Esophagus (tissue), 2 donors: ENCODE results near the gene HNRNPA3. TPM values are rescaled to one million over a fixed set of nuclear protein-coding genes. Genes with fewer than 3 reads are reported as not detected.

ENCODE experiments used
- H3K27ac ChIP-seq, 2 donors: one replicate each; pipeline ENCODE4 v1.5.1; 2013; ENCODE audit warnings: low read depth in 2 of 2, mild to moderate bottlenecking in 2 of 2, inconsistent platforms in 1 of 2, low read length in 1 of 2, moderate library complexity in 1 of 2
- H3K27me3 ChIP-seq, 2 donors: one replicate each; pipeline ENCODE4 v1.6.1; 2013; ENCODE audit warnings: low read length in 2 of 2, control low read depth in 1 of 2, mild to moderate bottlenecking in 1 of 2; ENCODE audit not compliant: insufficient read depth in 2 of 2, control insufficient read depth in 1 of 2
- H3K36me3 ChIP-seq, 2 donors: one replicate each; pipeline ENCODE4 v1.6.1; 2013; ENCODE audit warnings: low read length in 1 of 2; ENCODE audit not compliant: control insufficient read depth in 2 of 2, insufficient read depth in 2 of 2
- H3K4me1 ChIP-seq, 2 donors: one replicate each; pipeline ENCODE4 v1.6.1; 2013; ENCODE audit warnings: low read length in 1 of 2; ENCODE audit not compliant: control insufficient read depth in 2 of 2, insufficient read depth in 2 of 2
- H3K4me3 ChIP-seq, 2 donors: one replicate each; pipeline ENCODE4 v1.5.1; 2013; ENCODE audit warnings: low read length in 2 of 2, mild to moderate bottlenecking in 2 of 2, low read depth in 1 of 2, moderate library complexity in 1 of 2
- H3K9me3 ChIP-seq, 2 donors: one replicate each; pipeline ENCODE4 v1.6.1; 2013; ENCODE audit warnings: mild to moderate bottlenecking in 2 of 2, low read depth in 1 of 2, low read length in 1 of 2, moderate library complexity in 1 of 2; ENCODE audit not compliant: control insufficient read depth in 2 of 2, insufficient read depth in 1 of 2
- WGBS, 2 donors: extraction: QIAGEN DNeasy Blood & Tissue Kit; methylation state at CpG; one replicate each; pipeline ENCODE4 v1.1.7; 2013; 5-methylcytosine and 5-hydroxymethylcytosine counted together
- polyA plus RNA-seq, 2 donors: library from polyadenylated mRNA; stranded (reverse); fragments of 200-250 nt; gene quantifications; one replicate each; pipeline ENCODE4 v1.2.3, GENCODE V29; 2013
- donor health status: healthy with polysubstance abuse.
- donor health status: Bipolar disorder and iron deficiency.

HNRNPA3 gene
- polyA plus RNA-seq, 2 donors = 202 to 240 TPM

DNA sequence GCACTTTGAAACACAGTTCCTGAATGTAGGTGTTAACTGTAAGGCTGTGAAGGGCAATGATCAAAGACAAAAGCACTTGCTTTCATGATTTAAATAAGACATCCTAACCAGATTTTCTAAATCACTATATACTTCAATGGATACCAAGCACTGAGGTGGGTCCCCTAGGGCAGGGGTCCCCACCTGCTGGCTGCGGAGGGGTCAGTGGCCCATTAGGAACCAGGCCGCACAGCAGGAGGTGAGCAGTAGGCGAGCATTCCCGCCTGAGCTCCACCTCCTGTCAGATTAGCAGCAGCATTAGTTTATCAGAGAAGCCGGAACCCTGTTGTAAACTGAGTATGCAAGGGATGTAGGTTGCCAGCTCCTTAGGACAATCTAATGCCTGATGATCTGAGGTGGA is 44.9 kb downstream of the HNRNPA3 start:
- Histone ChIP-seq H3K36me3 (peaks cover 0 to 6% of the 10 kb centered on the region in 2 donors), H3K4me3 (peak overlapping the region in 1 of 2 donors; percentile 30), H3K4me1 (peaks cover 13% of the 10 kb centered on the region in 2 donors), H3K27ac (peak overlapping the region; percentile 51 to 80), H3K27me3 (no peaks in the 10 kb centered on the region), H3K9me3 (no peaks in the 10 kb centered on the region)
- 67 to 71% methylated on average over 5 of the region's 5 CpGs for WGBS, 2 donors

DNA sequence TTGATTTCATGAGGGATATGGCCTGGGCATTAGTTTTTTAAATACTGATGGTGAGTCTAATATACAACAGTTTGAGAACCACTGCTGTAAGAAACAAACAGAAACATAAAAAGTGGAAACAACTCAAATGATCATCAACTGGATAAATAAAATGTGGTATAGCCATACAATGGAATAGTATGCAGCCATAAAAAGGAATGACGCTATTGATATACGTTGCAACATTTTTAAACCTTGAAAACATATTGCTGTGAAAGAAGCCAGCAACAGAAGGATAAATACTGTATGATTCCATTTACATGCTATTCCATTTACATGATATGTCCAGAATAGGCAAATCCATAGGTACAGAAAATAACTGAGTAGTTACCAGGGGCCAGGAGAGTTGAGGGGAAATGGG is 45.5 kb downstream of the HNRNPA3 start:
- Histone ChIP-seq H3K27ac (no peak overlapping the region), H3K9me3 (no peaks in the 10 kb centered on the region), H3K27me3 (no peaks in the 10 kb centered on the region), H3K4me3 (peak overlapping the region in 1 of 2 donors; percentile 30), H3K36me3 (peaks cover 0 to 6% of the 10 kb centered on the region in 2 donors), H3K4me1 (peaks cover 9 to 13% of the 10 kb centered on the region in 2 donors)
- WGBS, 2 donors = 87 to 92% methylated on average over 2 of the region's 2 CpGs

DNA sequence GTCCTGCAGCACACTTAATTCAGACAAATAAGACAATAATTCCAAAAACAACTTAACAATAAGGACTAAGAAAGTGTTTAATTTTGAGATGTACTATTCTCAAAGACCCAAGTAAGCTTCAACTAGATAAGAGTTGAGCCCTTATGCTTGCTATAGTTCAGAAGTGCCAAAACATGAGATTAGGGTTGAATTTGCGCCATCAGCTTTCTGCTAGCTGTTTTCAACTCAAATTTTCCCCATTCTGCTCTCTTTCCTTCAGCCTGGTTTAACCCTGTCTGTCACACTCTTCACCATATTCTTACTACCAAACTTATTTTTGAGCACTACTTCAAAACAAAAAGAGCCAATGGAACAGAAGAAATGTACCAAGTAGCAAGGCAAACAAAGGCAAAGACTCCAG is 47.8 kb downstream of the HNRNPA3 start:
- 30 to 47% methylated on average over 1 of the region's 1 CpG for WGBS, 2 donors
- H3K27ac ChIP-seq = peak overlapping the region in 1 of 2 donors; percentile 70

DNA sequence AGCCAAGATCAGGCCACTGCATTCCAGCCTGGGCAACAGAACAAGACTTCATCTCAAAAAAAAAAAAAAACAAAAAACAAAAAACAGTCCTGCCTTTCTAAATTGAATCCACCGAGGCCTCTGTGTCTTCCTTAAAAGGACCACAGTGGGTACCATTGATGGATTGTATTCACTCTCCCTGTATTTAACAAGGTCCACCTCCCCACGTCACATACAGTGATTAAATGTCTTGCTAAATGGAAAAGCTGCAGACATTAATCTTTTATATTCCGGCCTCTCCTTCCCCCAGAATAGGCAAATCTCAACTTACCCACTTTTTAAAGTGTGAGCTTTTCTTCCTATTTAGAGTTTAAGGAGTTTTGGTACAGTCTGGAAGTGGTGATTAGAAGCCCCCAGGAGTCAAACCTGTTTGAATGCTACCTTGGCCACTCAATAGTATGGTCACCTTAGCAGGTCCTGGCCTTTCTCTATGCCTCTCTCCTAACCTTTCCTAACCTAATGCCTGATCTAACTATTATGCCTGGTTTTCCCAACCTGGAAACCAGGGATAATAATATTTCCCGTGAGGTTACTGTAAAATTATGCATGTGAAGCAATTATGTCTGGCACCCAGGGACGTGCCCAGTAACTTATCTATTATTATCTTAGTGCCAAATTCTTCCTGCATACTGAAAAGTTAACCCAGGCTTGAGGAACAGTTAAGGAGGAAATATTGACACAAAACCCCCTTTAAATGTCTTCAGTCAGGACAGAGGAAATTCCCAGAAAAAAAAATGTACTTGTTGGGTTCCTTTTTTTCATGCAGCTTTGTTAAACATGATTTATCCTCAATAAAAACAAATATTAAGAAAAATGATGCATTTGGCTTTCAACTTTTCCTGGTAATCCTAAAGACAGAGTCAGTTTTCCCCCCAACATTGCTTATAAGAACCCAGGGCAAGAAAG is 48.8 kb downstream of the HNRNPA3 start:
- peak overlapping the region; percentile 45 to 81 for H3K4me3 ChIP-seq
- peaks cover 3 to 6% of the 10 kb centered on the region in 2 donors for H3K4me1 ChIP-seq
- H3K27ac ChIP-seq = peak overlapping the region; percentile 66 to 83
- H3K9me3 ChIP-seq = no peaks in the 10 kb centered on the region
- no peaks in the 10 kb centered on the region for H3K27me3 ChIP-seq
- H3K36me3 ChIP-seq = peaks cover 0 to 3% of the 10 kb centered on the region in 2 donors
- 10 to 20% methylated on average over 5 of the region's 5 CpGs for WGBS, 2 donors

More for the DNA sequence above, 47.8 kb downstream of the HNRNPA3 start:
- Histone ChIP-seq H3K4me3 (peak overlapping the region in 1 of 2 donors; percentile 81), H3K9me3 (no peaks in the 10 kb centered on the region), H3K27me3 (no peaks in the 10 kb centered on the region), H3K4me1 (peaks cover 5 to 8% of the 10 kb centered on the region in 2 donors), H3K36me3 (peaks cover 0 to 3% of the 10 kb centered on the region in 2 donors)

DNA sequence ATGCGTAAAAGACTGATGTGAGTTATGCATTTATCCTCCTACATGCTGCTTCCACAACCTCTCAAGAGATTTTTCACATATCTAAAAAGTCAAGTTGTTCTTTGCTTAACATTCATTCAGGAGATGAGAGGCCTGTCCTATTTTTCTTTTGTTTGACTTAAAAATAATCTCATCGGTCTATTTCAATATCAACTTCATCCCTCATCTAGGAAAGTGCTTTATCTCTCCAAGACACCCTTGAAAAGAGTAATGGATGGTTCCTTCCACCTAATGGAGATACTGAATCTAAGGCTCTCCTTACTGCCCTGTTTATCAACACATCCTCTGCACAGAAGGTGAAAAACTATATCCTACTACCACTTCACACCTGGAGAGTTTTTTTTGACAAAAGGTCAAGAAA is 49.5 kb downstream of the HNRNPA3 start:
- peak overlapping the region in 1 of 2 donors; percentile 83 for H3K27ac ChIP-seq
- H3K27me3 ChIP-seq = no peaks in the 10 kb centered on the region
- no peaks in the 10 kb centered on the region for H3K9me3 ChIP-seq
- H3K4me3 ChIP-seq = peak overlapping the region; percentile 39 to 81
- H3K36me3 ChIP-seq = no peaks in the 10 kb centered on the region
- WGBS, 2 donors = 9% methylated on average over 2 of the region's 2 CpGs
- H3K4me1 ChIP-seq = peaks cover 2 to 3% of the 10 kb centered on the region in 2 donors

DNA sequence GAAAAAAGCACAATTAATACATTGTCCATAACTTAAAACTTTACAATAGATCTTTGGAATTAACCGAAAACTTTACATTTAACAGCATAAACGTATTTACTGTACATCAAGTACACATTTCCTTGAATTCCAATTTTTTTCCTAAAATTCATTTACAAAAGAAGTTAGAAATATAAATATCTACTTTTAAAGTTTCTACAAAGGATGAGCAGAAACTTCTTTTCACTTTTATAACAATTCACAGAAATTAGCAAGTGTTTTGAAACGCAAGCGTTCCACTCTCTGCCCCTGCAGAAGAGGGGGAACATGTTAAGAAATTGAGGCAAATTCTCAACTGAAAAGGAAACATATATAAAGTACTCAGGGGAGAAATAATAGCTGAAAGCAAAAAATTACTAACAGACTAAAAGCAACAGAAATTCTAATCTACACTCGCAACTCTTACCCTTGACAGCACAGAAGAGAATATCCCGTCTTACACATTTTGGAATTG is 50.4 kb downstream of the HNRNPA3 start:
- Histone ChIP-seq H3K27me3 (no peaks in the 10 kb centered on the region), H3K36me3 (no peaks in the 10 kb centered on the region), H3K4me3 (peak overlapping the region; percentile 81 to 98), H3K4me1 (peaks cover 0 to 3% of the 10 kb centered on the region in 2 donors), H3K9me3 (no peaks in the 10 kb centered on the region), H3K27ac (peak overlapping the region; percentile 97 to 100)
- WGBS, 2 donors = 1 to 2% methylated on average over 6 of the region's 6 CpGs

DNA sequence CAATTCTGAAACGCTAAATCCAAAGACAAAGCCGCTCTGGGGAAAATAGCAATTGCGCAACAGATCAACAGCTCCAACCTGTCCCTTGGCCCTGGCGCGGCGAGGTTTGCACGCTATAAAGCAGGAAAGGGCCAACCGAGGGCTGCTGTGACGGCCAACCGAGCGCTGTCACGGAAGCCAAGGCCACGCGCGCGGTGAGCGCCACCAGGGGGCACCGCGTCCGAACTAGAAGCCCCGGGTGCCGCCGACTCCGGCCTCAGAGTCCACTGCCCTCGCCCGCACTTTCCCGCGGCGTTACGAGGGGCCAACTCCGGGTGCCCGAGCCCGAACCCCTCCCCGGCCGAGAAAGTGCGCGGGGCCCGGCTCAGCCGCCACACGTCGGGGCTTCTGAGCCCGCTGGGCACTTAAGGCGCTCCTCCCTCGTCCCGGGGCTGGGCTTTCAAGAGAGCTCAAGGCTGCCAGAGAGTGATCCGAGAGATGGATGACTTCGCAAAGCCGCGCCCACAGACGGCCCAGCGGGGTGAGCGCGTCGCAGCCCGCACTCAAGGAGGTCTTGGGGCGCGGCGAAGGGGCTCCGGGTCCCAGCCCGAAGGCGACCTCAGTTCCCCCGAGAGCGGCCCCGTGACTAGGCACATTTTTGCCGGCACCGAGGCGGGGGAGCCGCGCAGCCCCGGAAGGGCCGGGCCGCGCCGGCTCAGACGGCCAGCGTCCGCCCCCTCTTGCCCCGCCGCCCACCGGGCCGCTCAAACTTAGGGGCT is 51.0 kb downstream of the HNRNPA3 start:
- Histone ChIP-seq H3K27me3 (no peaks in the 10 kb centered on the region), H3K4me1 (peaks cover 0 to 3% of the 10 kb centered on the region in 2 donors), H3K9me3 (no peaks in the 10 kb centered on the region), H3K4me3 (peak overlapping the region; percentile 81 to 98), H3K36me3 (no peaks in the 10 kb centered on the region), H3K27ac (peak overlapping the region; percentile 97 to 100)
- WGBS, 2 donors = 0 to 1% methylated on average over 77 to 81 of the region's 81 CpGs

DNA sequence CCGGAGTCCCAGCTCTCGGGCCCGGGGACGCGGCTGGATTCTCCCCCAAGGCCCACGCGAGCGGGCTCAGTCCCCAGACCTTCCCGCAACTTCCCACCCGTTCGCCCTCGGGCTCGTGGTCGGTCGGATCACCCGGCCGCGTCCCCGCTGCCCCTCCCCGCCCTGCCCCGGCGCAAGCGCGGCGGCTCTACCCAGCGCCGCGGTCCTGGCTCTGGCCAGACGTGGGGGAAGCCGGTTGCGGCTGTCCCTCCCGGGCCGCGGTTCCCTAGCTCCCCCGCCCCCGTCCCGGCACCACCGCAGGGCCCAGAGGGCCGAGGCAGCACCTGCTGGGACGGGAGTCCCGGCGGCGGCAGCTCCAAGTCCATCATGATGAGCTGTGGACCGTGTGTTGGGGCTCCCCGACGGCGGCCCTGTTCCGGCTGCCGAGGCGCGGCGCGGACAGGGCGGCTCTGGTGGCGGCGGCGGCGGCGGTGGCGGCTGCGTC is 51.7 kb downstream of the HNRNPA3 start:
- no peaks in the 10 kb centered on the region for H3K27me3 ChIP-seq
- H3K27ac ChIP-seq = peak overlapping the region; percentile 97 to 100
- no peaks in the 10 kb centered on the region for H3K4me1 ChIP-seq
- H3K9me3 ChIP-seq = no peaks in the 10 kb centered on the region
- whole genome bisulfite sequencing, 2 donors = 1% methylated on average over 52 to 61 of the region's 61 CpGs
- no peaks in the 10 kb centered on the region for H3K36me3 ChIP-seq
- H3K4me3 ChIP-seq = peak overlapping the region; percentile 81 to 98
